Endothelial cell of umbilical vein (primary cell): ENCODE measurements around the gene XXYLT1. TPM values are rescaled to one million over a fixed set of nuclear protein-coding genes. Genes with fewer than 3 reads are reported as not detected.

ENCODE experiments used
- BruUV-seq: library from RNA; stranded (reverse); fragments of 400-500 nt; replicated peaks from 2 replicates; lab custom pipeline; 2021; lab: Mats Ljungman, UMichigan
- CTCF ChIA-PET: fragments of 300-600, 350-600 bp; sonication (Branson Sonifier 250); formaldehyde crosslinking; loops from one replicate; lab custom pipeline; 2021; ENCODE audit warnings: antibody characterized with exemption, inconsistent platforms; lab: Charles Lee
- POLR2A ChIA-PET: fragments of 300-600, 350-600 bp; sonication (Branson Sonifier 250); formaldehyde crosslinking; loops from one replicate; lab custom pipeline; 2021; ENCODE audit warnings: antibody characterized with exemption, inconsistent platforms; lab: Charles Lee
- DNase-seq: peaks from one replicate; pipeline ENCODE4 v3.0.0-alpha.2; 2011; ENCODE audit warnings: low read depth, low spot score
- FAIRE-seq: peaks from 2 replicates; lab custom pipeline; 2011; peaks lifted over from hg19 to GRCh38; lab: Jason Lieb, UNC
- H2AFZ ChIP-seq: 2 replicates; pipeline ENCODE4 v1.6.0; 2012; ENCODE audit warnings: low read depth, low read length, control low read depth, inconsistent platforms
- H3K27ac ChIP-seq: 2 replicates; pipeline ENCODE4 v1.5.1; 2011; ENCODE audit warnings: low read depth, mild to moderate bottlenecking, control low read depth, low read length, moderate library complexity; ENCODE audit not compliant: insufficient read depth
- H3K27me3 ChIP-seq, 2 experiments: 2 replicates each; pipeline versions ENCODE4 v1.6.0 to v1.6.1; 2011; ENCODE audit warnings: low read length in 2 of 2, mixed read lengths in 1 of 2; ENCODE audit not compliant: control insufficient read depth in 2 of 2, insufficient read depth in 2 of 2
- H3K36me3 ChIP-seq, 2 experiments: 2 replicates in 1 of 2; 3 replicates in 1 of 2; pipeline ENCODE4 v1.5.1; 2011; ENCODE audit warnings: low read length in 2 of 2, mild to moderate bottlenecking in 1 of 2, moderate library complexity in 1 of 2; ENCODE audit not compliant: control insufficient read depth in 2 of 2, insufficient read depth in 2 of 2; ENCODE audit errors: extremely low read depth in 1 of 2
- H3K4me1 ChIP-seq: 3 replicates; pipeline ENCODE4 v1.5.1; 2011; ENCODE audit warnings: mild to moderate bottlenecking, low read length; ENCODE audit not compliant: control insufficient read depth, insufficient read depth; ENCODE audit errors: extremely low read depth
- H3K4me2 ChIP-seq: 2 replicates; pipeline ENCODE4 v1.6.1; 2011; ENCODE audit warnings: low read length, control low read depth, mixed read lengths; ENCODE audit not compliant: insufficient read depth
- H3K4me3 ChIP-seq, 3 experiments: fragments of 200-600 bp in 1 of 3; sonication (generic), shearing (Covaris generic) in 1 of 3; replicated peaks in 1 of 3; 2 replicates each; pipeline ENCODE4 v1.5.1; 2011 to 2016; ENCODE audit warnings: control low read depth in 3 of 3, low read length in 3 of 3, mild to moderate bottlenecking in 2 of 3, inconsistent platforms in 1 of 3, low read depth in 1 of 3, moderate library complexity in 1 of 3; ENCODE audit not compliant: insufficient read depth in 1 of 3
- H3K79me2 ChIP-seq: 2 replicates; pipeline ENCODE4 v1.6.0; 2012; ENCODE audit warnings: low read length, inconsistent platforms; ENCODE audit not compliant: control insufficient read depth, insufficient read depth
- H3K9ac ChIP-seq: replicated peaks from 2 replicates; pipeline ENCODE3; 2011; ENCODE audit warnings: low read length, control low read depth; ENCODE audit not compliant: insufficient read depth; ENCODE audit errors: extremely low read depth
- H3K9me1 ChIP-seq: replicated peaks from 3 replicates; pipeline ENCODE4 v1.6.0; 2011; ENCODE audit warnings: mild to moderate bottlenecking, low read length; ENCODE audit not compliant: control insufficient read depth, insufficient read depth; ENCODE audit errors: extremely low read depth
- H3K9me3 ChIP-seq: replicated peaks from 2 replicates; pipeline ENCODE4 v1.5.1; 2012; ENCODE audit warnings: low read length, inconsistent platforms; ENCODE audit not compliant: control insufficient read depth, insufficient read depth
- H4K20me1 ChIP-seq: replicated peaks from 2 replicates; pipeline ENCODE3; 2011; ENCODE audit warnings: mild to moderate bottlenecking, low read length; ENCODE audit not compliant: control insufficient read depth, insufficient read depth; ENCODE audit errors: extremely low read depth
- EZH2 ChIP-seq: IDR thresholded peaks from 2 replicates; pipeline ENCODE4 v1.6.1; 2012; ENCODE audit warnings: borderline replicate concordance, low read depth, mild to moderate bottlenecking, moderate library complexity, low read length, inconsistent platforms; ENCODE audit not compliant: severe bottlenecking
- FOS ChIP-seq: IDR thresholded peaks from 2 replicates; pipeline ENCODE4 v1.6.1; 2011; ENCODE audit warnings: mild to moderate bottlenecking, low read length, moderate library complexity, borderline replicate concordance; ENCODE audit not compliant: insufficient read depth
- GATA2 ChIP-seq: IDR thresholded peaks from 2 replicates; pipeline ENCODE4 v1.7.0; 2011; ENCODE audit warnings: low read depth, mild to moderate bottlenecking, moderate library complexity, mixed read lengths, low read length; ENCODE audit not compliant: insufficient read length, insufficient read depth
- JUN ChIP-seq: IDR thresholded peaks from 2 replicates; pipeline ENCODE4 v1.6.1; 2011; ENCODE audit warnings: borderline replicate concordance, low read depth; ENCODE audit not compliant: insufficient read length, insufficient read depth
- MAX ChIP-seq: IDR thresholded peaks from 2 replicates; pipeline ENCODE4 v1.6.1; 2011; ENCODE audit not compliant: insufficient read depth, insufficient read length
- MYC ChIP-seq: IDR thresholded peaks from one replicate; pipeline ENCODE4 v1.6.1; 2011; ENCODE audit warnings: mild to moderate bottlenecking, low read depth, low read length
- POLR2A ChIP-seq: IDR thresholded peaks from 2 replicates; pipeline ENCODE4 v1.6.1; 2012; ENCODE audit warnings: low read depth, mild to moderate bottlenecking, control low read depth, low read length
- POLR2AphosphoS5 ChIP-seq: IDR thresholded peaks from 2 replicates; pipeline ENCODE4 v1.6.1; 2012; ENCODE audit warnings: low read depth, mild to moderate bottlenecking, control low read depth, low read length, moderate library complexity; ENCODE audit not compliant: insufficient read depth
- dilution Hi-C: fragments of 300-500 bp; cut with MboI; formaldehyde crosslinking; loops from one replicate; pipeline ENCODE4 v1.15.0; 2019; ENCODE audit warnings: low sequenced_read_pairs; ENCODE audit not compliant: extremely low pct_ligation_motif_present
- intact Hi-C: fragments of 100-400 bp; cut with micrococcal nuclease; formaldehyde crosslinking; loops from one replicate; pipeline ENCODE4 v1.10.0; 2022
- polyA plus RNA-seq, 4 experiments: library from polyadenylated mRNA; depleted of rRNA in 3 of 4; stranded (reverse) in 3 of 4; unstranded in 1 of 4; fragments of >200 nt; gene quantifications; 2 replicates each; pipeline versions ENCODE4 v1.2.1 to v1.2.3, GENCODE V29; 2011 to 2012; ENCODE audit warnings: missing spikeins in 1 of 4
- total RNA-seq: library from RNA; stranded (reverse); gene quantifications from 2 replicates; pipeline ENCODE4 v1.2.3, GENCODE V29; 2021
- TF ChIP-seq, protein P1 (sequence below), 2 donors: IDR thresholded peaks; 1 replicate in 1 of 2; 2 replicates in 1 of 2; pipeline ENCODE4 v1.5.1; 2011; ENCODE audit warnings: low read length in 2 of 2, mild to moderate bottlenecking in 2 of 2, moderate library complexity in 2 of 2, control low read depth in 1 of 2, inconsistent platforms in 1 of 2, low read depth in 1 of 2; ENCODE audit not compliant: insufficient read depth in 1 of 2; ENCODE audit errors: extremely low read depth in 1 of 2

The XXYLT1 gene
- total and polyA plus RNA-seq, 2 donors (not counting 3 experiments of a cell fraction or from before 2014, with no cell fraction given), result 54.4 to 78.1 TPM

GRCh38 chr3:195149292-195150030 is 121.5 kb downstream of the XXYLT1 start:
- H3K27ac ChIP-seq, result peak overlapping the region; percentile 95

More at GRCh38 chr3:195149292-195150030, 121.5 kb downstream of the XXYLT1 start:
- FAIRE-seq, result no peak
- Histone ChIP-seq H4K20me1 (no peaks in the 10 kb centered on the region), H3K79me2 (peaks cover 13% of the 10 kb centered on the region), H3K4me3 (peak overlapping the region in 2 of 3 experiments; percentile 27 to 50), H3K36me3 (no peaks in the 10 kb centered on the region), H3K9me3 (no peaks in the 10 kb centered on the region), H2AFZ (no peak overlapping the region), H3K4me1 (peaks cover 71% of the 10 kb centered on the region), H3K9ac (peak overlapping the region; percentile 87), H3K9me1 (no peaks in the 10 kb centered on the region), H3K27me3 (no peaks in the 10 kb centered on the region), H3K4me2 (peak overlapping the region; percentile 77)
- dilution Hi-C loops, result loop anchor here (5.0 kb wide), 1 partner anchor 108 kb away; no protein-coding TSS in a partner anchor
- CTCF ChIA-PET, result interaction anchor here (0.6 to 2.4 kb wide), 15 partner anchors 11 to 467 kb away, joined by 3 to 20 read pairs (median 5); no protein-coding TSS in a partner anchor
- POLR2A ChIA-PET, result interaction anchor here (1.0 to 2.1 kb wide), 11 partner anchors 8 to 467 kb away, joined by 3 to 18 read pairs (median 8); partner anchors contain the start of gene FAM43A
- intact Hi-C loops, result loop anchor here (1.0 to 2.0 kb wide), 14 partner anchors 8 to 477 kb away; partner anchors contain the start of genes FAM43A and LSG1
- TF ChIP-seq GATA2, result peak; percentile 71
- no peak for TF ChIP-seq MAX
- no peak for TF ChIP-seq MYC
- no peak for TF ChIP-seq EZH2
- peak; percentile 41 for TF ChIP-seq POLR2A
- TF ChIP-seq, protein P1, sequence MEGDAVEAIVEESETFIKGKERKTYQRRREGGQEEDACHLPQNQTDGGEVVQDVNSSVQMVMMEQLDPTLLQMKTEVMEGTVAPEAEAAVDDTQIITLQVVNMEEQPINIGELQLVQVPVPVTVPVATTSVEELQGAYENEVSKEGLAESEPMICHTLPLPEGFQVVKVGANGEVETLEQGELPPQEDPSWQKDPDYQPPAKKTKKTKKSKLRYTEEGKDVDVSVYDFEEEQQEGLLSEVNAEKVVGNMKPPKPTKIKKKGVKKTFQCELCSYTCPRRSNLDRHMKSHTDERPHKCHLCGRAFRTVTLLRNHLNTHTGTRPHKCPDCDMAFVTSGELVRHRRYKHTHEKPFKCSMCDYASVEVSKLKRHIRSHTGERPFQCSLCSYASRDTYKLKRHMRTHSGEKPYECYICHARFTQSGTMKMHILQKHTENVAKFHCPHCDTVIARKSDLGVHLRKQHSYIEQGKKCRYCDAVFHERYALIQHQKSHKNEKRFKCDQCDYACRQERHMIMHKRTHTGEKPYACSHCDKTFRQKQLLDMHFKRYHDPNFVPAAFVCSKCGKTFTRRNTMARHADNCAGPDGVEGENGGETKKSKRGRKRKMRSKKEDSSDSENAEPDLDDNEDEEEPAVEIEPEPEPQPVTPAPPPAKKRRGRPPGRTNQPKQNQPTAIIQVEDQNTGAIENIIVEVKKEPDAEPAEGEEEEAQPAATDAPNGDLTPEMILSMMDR (IDR thresholded peaks at IDR 0.05; ENCODE audit: extremely low read depth in 1 of 2, insufficient read depth in 1 of 2, low read depth in 1 of 2, low read length in 2 of 2), result no peak
- TF ChIP-seq FOS, result no peak
- TF ChIP-seq POLR2AphosphoS5, result no peak
- TF ChIP-seq JUN, result no peak
- peak; percentile 54 for DNase-seq
- BruUV-seq, result TSS peak; percentile 48
